ENCODE measurements around the gene ANAPC5.
A peak's percentile ranks its signal among the peaks of the same experiment; 100 is the strongest.
"Not testable (repeated sequence)": the region's sequence is repeated elsewhere in the genome, so short reads cannot be mapped to it uniquely, and the experiment has no call there.

Gene ANAPC5

DNA sequence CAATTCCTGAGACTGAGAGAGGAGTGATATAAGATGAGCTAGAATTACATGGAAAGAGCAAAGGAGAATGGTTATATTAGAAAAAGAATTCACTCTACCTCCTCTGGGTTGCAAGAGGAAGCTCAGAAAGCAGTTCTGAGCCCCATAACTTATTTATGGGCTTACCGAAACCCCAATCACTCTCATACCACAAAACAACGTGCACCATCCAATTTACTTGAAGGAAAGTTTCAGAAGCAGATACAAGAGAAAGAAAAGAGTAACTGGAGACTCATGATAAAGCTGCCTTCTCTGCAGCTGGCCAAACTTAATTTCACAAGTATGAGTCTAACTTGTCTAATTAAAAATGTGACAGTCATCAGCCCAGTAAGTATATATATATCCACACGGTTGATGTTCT is 28.3 kb downstream of the ANAPC5 start:
- no peak overlapping the region for H3K27ac ChIP-seq (ENCODE audit: insufficient read depth in 1 of 2, low read depth in 1 of 2, low read length in 2 of 2, poor library complexity in 1 of 2, severe bottlenecking in 2 of 2)
- no peaks in the 10 kb centered on the region for H3K27me3 ChIP-seq (replicated peaks in 2 of 5; ENCODE audit: control insufficient read depth in 4 of 5, insufficient read depth in 5 of 5, low read length in 4 of 5)
- peaks cover 6 to 65% (median 32%) of the 10 kb centered on the region in 4 experiments for H3K36me3 ChIP-seq (ENCODE audit: control insufficient read depth in 4 of 4, insufficient read depth in 4 of 4, low read length in 3 of 4)
- H3K4me3 ChIP-seq (ENCODE audit: control insufficient read depth in 1 of 7, extremely low read depth in 1 of 7, insufficient read depth in 4 of 7, low read depth in 2 of 7, low read length in 6 of 7): no peak overlapping the region
- peaks cover 10 to 34% (median 29%) of the 10 kb centered on the region in 4 experiments for H3K4me1 ChIP-seq (ENCODE audit: control extremely low read depth in 1 of 4, control insufficient read depth in 4 of 4, insufficient read depth in 4 of 4, low read length in 3 of 4)
- no peaks in the 10 kb centered on the region for H3K9me3 ChIP-seq (ENCODE audit: control extremely low read depth in 1 of 5, control insufficient read depth in 4 of 5, insufficient read depth in 2 of 5, low read depth in 1 of 5, low read length in 4 of 5)
- no peak for DNase-seq
- POLR2A ChIA-PET: no interaction called here
- WGBS (ENCODE audit: insufficient coverage): no CpG with 5 or more reads among the region's 3 CpGs
- CTCF ChIA-PET: interaction anchor here (1.3 to 4.2 kb wide), 4 partner anchors 11 to 119 kb away, joined by 3 to 19 read pairs (median 6); no protein-coding TSS in a partner anchor

GRCh38 chr12:121318121-121318520 is 34.1 kb downstream of the ANAPC5 start:
- no peaks in the 10 kb centered on the region for H3K27me3 ChIP-seq (replicated peaks in 2 of 5; ENCODE audit: control insufficient read depth in 4 of 5, insufficient read depth in 5 of 5, low read length in 4 of 5)
- DNase-seq: no peak
- 100% methylated on average over 11 of the region's 11 CpGs for WGBS (ENCODE audit: insufficient coverage)
- peaks cover 0 to 11% (median 0%) of the 10 kb centered on the region in 4 experiments for H3K4me1 ChIP-seq (ENCODE audit: control extremely low read depth in 1 of 4, control insufficient read depth in 4 of 4, insufficient read depth in 4 of 4, low read length in 3 of 4)
- H3K36me3 ChIP-seq (ENCODE audit: control insufficient read depth in 4 of 4, insufficient read depth in 4 of 4, low read length in 3 of 4): peaks cover 10 to 41% (median 27%) of the 10 kb centered on the region in 4 experiments
- no peak overlapping the region for H3K4me3 ChIP-seq (ENCODE audit: control insufficient read depth in 1 of 7, extremely low read depth in 1 of 7, insufficient read depth in 4 of 7, low read depth in 2 of 7, low read length in 6 of 7)
- CTCF ChIA-PET: interaction anchor here (2.0 kb wide), 1 partner anchor 10 kb away, joined by 9 read pairs; no protein-coding TSS in a partner anchor
- peaks cover 0 to 2% (median 0%) of the 10 kb centered on the region in 5 experiments for H3K9me3 ChIP-seq (ENCODE audit: control extremely low read depth in 1 of 5, control insufficient read depth in 4 of 5, insufficient read depth in 2 of 5, low read depth in 1 of 5, low read length in 4 of 5)
- H3K27ac ChIP-seq (ENCODE audit: insufficient read depth in 1 of 2, low read depth in 1 of 2, low read length in 2 of 2, poor library complexity in 1 of 2, severe bottlenecking in 2 of 2): no peak overlapping the region
- POLR2A ChIA-PET: interaction anchor here (0.7 kb wide), 1 partner anchor 120 kb away, joined by 3 read pairs; no protein-coding TSS in a partner anchor

DNA sequence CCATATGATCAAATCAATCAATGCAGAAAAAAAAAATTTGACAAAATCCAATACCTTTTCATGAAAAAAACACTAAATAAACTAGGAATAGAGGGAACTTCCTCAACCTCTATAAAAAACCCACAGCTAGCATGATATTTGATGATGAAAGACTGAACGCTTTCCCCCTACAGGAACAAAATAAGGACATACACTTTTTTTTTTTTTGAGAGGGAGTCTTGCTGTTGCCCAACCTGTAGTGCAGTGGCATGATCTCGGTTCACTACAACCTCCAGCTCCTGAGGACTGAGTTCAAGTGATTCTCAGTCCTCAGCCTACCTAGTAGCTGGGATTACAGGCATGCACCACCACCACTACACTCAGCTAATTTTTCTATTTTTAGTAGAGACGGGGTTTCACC is 37.8 kb downstream of the ANAPC5 start:
- POLR2A ChIA-PET: no interaction called here

DNA sequence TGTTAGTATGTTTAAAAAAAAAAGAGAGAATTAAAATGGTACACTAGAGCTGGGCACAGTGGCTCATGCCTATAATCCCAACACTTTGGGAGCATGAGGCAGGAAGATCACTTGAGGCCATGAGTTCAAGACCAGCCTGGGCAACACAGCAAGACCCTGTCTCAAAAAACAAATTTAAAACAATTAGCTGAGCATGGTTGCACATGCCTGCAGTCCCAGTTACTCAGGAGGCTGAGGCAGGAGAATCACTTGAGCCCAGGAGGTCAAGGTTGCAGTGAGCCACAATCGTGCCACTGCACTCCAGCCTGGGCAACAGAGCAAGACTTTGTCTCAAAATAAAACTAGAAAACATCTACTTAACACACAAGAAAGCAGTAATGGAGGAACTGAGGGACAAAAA is 42.0 kb downstream of the ANAPC5 start:
- not testable (repeated sequence) for H3K4me3 ChIP-seq (ENCODE audit: control insufficient read depth in 1 of 7, extremely low read depth in 1 of 7, insufficient read depth in 4 of 7, low read depth in 2 of 7, low read length in 6 of 7); H3K27ac ChIP-seq (ENCODE audit: insufficient read depth in 1 of 2, low read depth in 1 of 2, low read length in 2 of 2, poor library complexity in 1 of 2, severe bottlenecking in 2 of 2); H3K27me3 ChIP-seq (replicated peaks in 2 of 5; ENCODE audit: control insufficient read depth in 4 of 5, insufficient read depth in 5 of 5, low read length in 4 of 5); H3K9me3 ChIP-seq (ENCODE audit: control extremely low read depth in 1 of 5, control insufficient read depth in 4 of 5, insufficient read depth in 2 of 5, low read depth in 1 of 5, low read length in 4 of 5); DNase-seq
- CTCF ChIA-PET: interaction anchor here (1.2 kb wide), 1 partner anchor 185 kb away, joined by 4 read pairs; no protein-coding TSS in a partner anchor
- Histone ChIP-seq H3K36me3 (ENCODE audit: control insufficient read depth in 4 of 4, insufficient read depth in 4 of 4, low read length in 3 of 4) (peaks cover 2 to 40% (median 32%) of the 10 kb centered on the region in 4 experiments), H3K4me1 (ENCODE audit: control extremely low read depth in 1 of 4, control insufficient read depth in 4 of 4, insufficient read depth in 4 of 4, low read length in 3 of 4) (peaks cover 0 to 11% (median 3%) of the 10 kb centered on the region in 4 experiments)
- no CpG with 5 or more reads among the region's 1 CpG for WGBS (ENCODE audit: insufficient coverage)
- POLR2A ChIA-PET: interaction anchor here (0.6 kb wide), 1 partner anchor 373 kb away, joined by 3 read pairs; no protein-coding TSS in a partner anchor

More for the DNA sequence above, 37.8 kb downstream of the ANAPC5 start:
- CTCF ChIA-PET: interaction anchor here (0.6 kb wide), 1 partner anchor 129 kb away, joined by 4 read pairs; no protein-coding TSS in a partner anchor
- DNase-seq: peak in 1 of 3 donors; percentile 15
- Histone ChIP-seq H3K36me3 (ENCODE audit: control insufficient read depth in 4 of 4, insufficient read depth in 4 of 4, low read length in 3 of 4) (peaks cover 12 to 46% (median 35%) of the 10 kb centered on the region in 4 experiments), H3K27ac (ENCODE audit: insufficient read depth in 1 of 2, low read depth in 1 of 2, low read length in 2 of 2, poor library complexity in 1 of 2, severe bottlenecking in 2 of 2) (no peak overlapping the region), H3K4me1 (ENCODE audit: control extremely low read depth in 1 of 4, control insufficient read depth in 4 of 4, insufficient read depth in 4 of 4, low read length in 3 of 4) (peaks cover 0 to 11% (median 0%) of the 10 kb centered on the region in 4 experiments), H3K4me3 (ENCODE audit: control insufficient read depth in 1 of 7, extremely low read depth in 1 of 7, insufficient read depth in 4 of 7, low read depth in 2 of 7, low read length in 6 of 7) (no peak overlapping the region), H3K9me3 (ENCODE audit: control extremely low read depth in 1 of 5, control insufficient read depth in 4 of 5, insufficient read depth in 2 of 5, low read depth in 1 of 5, low read length in 4 of 5) (peaks cover 0 to 2% (median 0%) of the 10 kb centered on the region in 5 experiments), H3K27me3 (replicated peaks in 2 of 5; ENCODE audit: control insufficient read depth in 4 of 5, insufficient read depth in 5 of 5, low read length in 4 of 5) (no peaks in the 10 kb centered on the region)
- 100% methylated on average over 1 of the region's 3 CpGs for WGBS (ENCODE audit: insufficient coverage)

- peaks cover 2 to 37% (median 28%) of the 10 kb centered on the region in 4 experiments for H3K36me3 ChIP-seq (ENCODE audit: control insufficient read depth in 4 of 4, insufficient read depth in 4 of 4, low read length in 3 of 4)
- H3K27ac ChIP-seq (ENCODE audit: insufficient read depth in 1 of 2, low read depth in 1 of 2, low read length in 2 of 2, poor library complexity in 1 of 2, severe bottlenecking in 2 of 2); H3K4me1 ChIP-seq (ENCODE audit: control extremely low read depth in 1 of 4, control insufficient read depth in 4 of 4, insufficient read depth in 4 of 4, low read length in 3 of 4); DNase-seq; H3K9me3 ChIP-seq (ENCODE audit: control extremely low read depth in 1 of 5, control insufficient read depth in 4 of 5, insufficient read depth in 2 of 5, low read depth in 1 of 5, low read length in 4 of 5); H3K4me3 ChIP-seq (ENCODE audit: control insufficient read depth in 1 of 7, extremely low read depth in 1 of 7, insufficient read depth in 4 of 7, low read depth in 2 of 7, low read length in 6 of 7); POLR2A ChIA-PET; H3K27me3 ChIP-seq (replicated peaks in 2 of 5; ENCODE audit: control insufficient read depth in 4 of 5, insufficient read depth in 5 of 5, low read length in 4 of 5): not testable (repeated sequence)
- no CpG with 5 or more reads among the region's 8 CpGs for WGBS (ENCODE audit: insufficient coverage)
- CTCF ChIA-PET: interaction anchor here (0.8 to 2.7 kb wide), 2 partner anchors 12 to 30 kb away, joined by 3 to 7 read pairs; no protein-coding TSS in a partner anchor
These were observed 44.8 kb downstream of the ANAPC5 start for GRCh38 chr12:121307397-121307796.

DNA sequence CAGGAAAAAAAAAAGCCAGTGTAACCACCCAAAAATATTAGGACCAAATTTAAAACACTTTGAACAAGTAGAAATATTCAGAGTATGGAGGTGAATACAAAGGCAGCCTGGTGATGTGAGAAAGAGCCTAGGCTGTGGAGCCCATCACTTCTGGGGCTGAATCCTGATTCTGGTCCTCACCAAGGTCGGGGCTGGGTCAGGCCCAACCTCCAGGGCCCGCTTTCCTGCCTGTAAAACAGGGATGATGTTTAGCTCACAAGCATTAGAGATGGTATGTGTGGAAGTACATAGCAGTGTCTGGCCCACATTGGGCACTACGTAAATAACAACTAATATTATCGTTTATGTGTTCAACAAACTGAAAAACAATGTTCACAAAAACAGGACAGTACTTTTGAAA is 47.9 kb downstream of the ANAPC5 start:
- CTCF ChIA-PET: no interaction called here
- peaks cover 0 to 3% (median 1%) of the 10 kb centered on the region in 4 experiments for H3K4me1 ChIP-seq (ENCODE audit: control extremely low read depth in 1 of 4, control insufficient read depth in 4 of 4, insufficient read depth in 4 of 4, low read length in 3 of 4)
- H3K27me3 ChIP-seq (replicated peaks in 2 of 5; ENCODE audit: control insufficient read depth in 4 of 5, insufficient read depth in 5 of 5, low read length in 4 of 5): no peaks in the 10 kb centered on the region
- no peaks in the 10 kb centered on the region for H3K9me3 ChIP-seq (ENCODE audit: control extremely low read depth in 1 of 5, control insufficient read depth in 4 of 5, insufficient read depth in 2 of 5, low read depth in 1 of 5, low read length in 4 of 5)
- peaks cover 0 to 14% (median 10%) of the 10 kb centered on the region in 4 experiments for H3K36me3 ChIP-seq (ENCODE audit: control insufficient read depth in 4 of 4, insufficient read depth in 4 of 4, low read length in 3 of 4)
- POLR2A ChIA-PET: no interaction called here
- H3K4me3 ChIP-seq (ENCODE audit: control insufficient read depth in 1 of 7, extremely low read depth in 1 of 7, insufficient read depth in 4 of 7, low read depth in 2 of 7, low read length in 6 of 7): no peak overlapping the region
- DNase-seq: no peak
- H3K27ac ChIP-seq (ENCODE audit: insufficient read depth in 1 of 2, low read depth in 1 of 2, low read length in 2 of 2, poor library complexity in 1 of 2, severe bottlenecking in 2 of 2): no peak overlapping the region
- 100% methylated on average over 2 of the region's 4 CpGs for WGBS (ENCODE audit: insufficient coverage)

GRCh38 chr12:121301876-121302275 is 50.3 kb downstream of the ANAPC5 start:
- Histone ChIP-seq H3K4me1 (ENCODE audit: control extremely low read depth in 1 of 4, control insufficient read depth in 4 of 4, insufficient read depth in 4 of 4, low read length in 3 of 4) (peaks cover 7 to 13% (median 10%) of the 10 kb centered on the region in 4 experiments), H3K36me3 (ENCODE audit: control insufficient read depth in 4 of 4, insufficient read depth in 4 of 4, low read length in 3 of 4) (no peaks in the 10 kb centered on the region), H3K27me3 (replicated peaks in 2 of 5; ENCODE audit: control insufficient read depth in 4 of 5, insufficient read depth in 5 of 5, low read length in 4 of 5) (no peaks in the 10 kb centered on the region), H3K4me3 (ENCODE audit: control insufficient read depth in 1 of 7, extremely low read depth in 1 of 7, insufficient read depth in 4 of 7, low read depth in 2 of 7, low read length in 6 of 7) (no peak overlapping the region), H3K27ac (ENCODE audit: insufficient read depth in 1 of 2, low read depth in 1 of 2, low read length in 2 of 2, poor library complexity in 1 of 2, severe bottlenecking in 2 of 2) (no peak overlapping the region), H3K9me3 (ENCODE audit: control extremely low read depth in 1 of 5, control insufficient read depth in 4 of 5, insufficient read depth in 2 of 5, low read depth in 1 of 5, low read length in 4 of 5) (no peaks in the 10 kb centered on the region)
- POLR2A ChIA-PET: no interaction called here
- 73% methylated on average over 3 of the region's 4 CpGs for WGBS (ENCODE audit: insufficient coverage)
- CTCF ChIA-PET: no interaction called here
- peak in 1 of 3 donors; percentile 18 for DNase-seq
